ENCODE data around the gene UBE2QL1.

GRCh38 chr5:6539060-6539459 lies 90.4 kb downstream of the UBE2QL1 start:
- no peak for TF ChIP-seq EZH2 (IDR thresholded peaks at IDR 0.05; ENCODE audit: borderline replicate concordance, insufficient read depth, low read depth, low read length, poor library complexity, severe bottlenecking)
- TF ChIP-seq CTCF (IDR thresholded peaks at IDR 0.05) = no peak
